ENCODE measurements around the gene YAP1. TPM values are rescaled to one million over a fixed set of nuclear protein-coding genes. Genes with fewer than 3 reads are reported as not detected.

The YAP1 gene
- polyA plus RNA-seq, 1 donor from 2014 or later, result 0.46 TPM

- H3K79me2 ChIP-seq (replicated peaks; ENCODE audit: insufficient read depth, low read length), result peaks cover 3% of the 10 kb centered on the region
Observed at GRCh38 chr11:102154806-102155205, 44.6 kb downstream of the YAP1 start.

GRCh38 chr11:102155676-102156075, 45.4 kb downstream of the YAP1 start:
- no peak overlapping the region for H3K4me2 ChIP-seq (ENCODE audit: low read length)
- no peaks in the 10 kb centered on the region for H3K9me2 ChIP-seq (ENCODE audit: insufficient read depth, low read length)
- no peak for TF ChIP-seq EP300 (conservative IDR thresholded peaks at IDR 0.05; ENCODE audit: poor library complexity, severe bottlenecking)
- TF ChIP-seq MXI1 (conservative IDR thresholded peaks at IDR 0.05; ENCODE audit: poor library complexity, severe bottlenecking), result no peak
- TF ChIP-seq TAF1 (IDR thresholded peaks at IDR 0.05; ENCODE audit: low read depth), result no peak
- no peak for TF ChIP-seq EZH2 (IDR thresholded peaks at IDR 0.05; ENCODE audit: borderline replicate concordance, insufficient read depth, low read length, poor library complexity, severe bottlenecking)
- TF ChIP-seq CTCF (IDR thresholded peaks at IDR 0.05; ENCODE audit: poor library complexity, severe bottlenecking), result no peak
- TF ChIP-seq POLR2AphosphoS5 (IDR thresholded peaks at IDR 0.05), result no peak
- no peak for TF ChIP-seq SMC3 (conservative IDR thresholded peaks at IDR 0.05; ENCODE audit: poor library complexity)
- no peak for TF ChIP-seq REST (IDR thresholded peaks at IDR 0.05; ENCODE audit: borderline replicate concordance)
- no peak for TF ChIP-seq RAD21 (conservative IDR thresholded peaks at IDR 0.05)
- H3K9ac ChIP-seq (ENCODE audit: low read length), result no peak overlapping the region
- H3K9me3 ChIP-seq (ENCODE audit: low read length), result no peaks in the 10 kb centered on the region
- H3K27ac ChIP-seq (ENCODE audit: low read length), result no peak overlapping the region
- no peak overlapping the region for H2AFZ ChIP-seq (ENCODE audit: low read depth, low read length)
- no peaks in the 10 kb centered on the region for H3F3A ChIP-seq (ENCODE audit: insufficient read depth, low read length, poor library complexity, severe bottlenecking)
- H3K4me3 ChIP-seq (ENCODE audit: low read length), result no peak overlapping the region
- H4K20me1 ChIP-seq (ENCODE audit: insufficient read depth), result no peaks in the 10 kb centered on the region
- H3K27me3 ChIP-seq (ENCODE audit: insufficient read depth, low read depth, low read length), result no peaks in the 10 kb centered on the region
- no peaks in the 10 kb centered on the region for H3K36me3 ChIP-seq (ENCODE audit: insufficient read depth, low read length)
- H3K79me2 ChIP-seq (replicated peaks; ENCODE audit: insufficient read depth, low read length), result peaks cover 3% of the 10 kb centered on the region

More at GRCh38 chr11:102154806-102155205, 44.6 kb downstream of the YAP1 start:
- Histone ChIP-seq H3K9me3 (ENCODE audit: low read length) (no peaks in the 10 kb centered on the region), H3K4me2 (ENCODE audit: low read length) (no peak overlapping the region), H3F3A (ENCODE audit: insufficient read depth, low read length, poor library complexity, severe bottlenecking) (no peaks in the 10 kb centered on the region), H3K9ac (ENCODE audit: low read length) (no peak overlapping the region), H3K27me3 (ENCODE audit: insufficient read depth, low read depth, low read length) (no peaks in the 10 kb centered on the region), H3K4me3 (ENCODE audit: low read length) (no peak overlapping the region), H2AFZ (ENCODE audit: low read depth, low read length) (no peak overlapping the region), H3K9me2 (ENCODE audit: insufficient read depth, low read length) (no peaks in the 10 kb centered on the region), H3K36me3 (ENCODE audit: insufficient read depth, low read length) (no peaks in the 10 kb centered on the region), H4K20me1 (ENCODE audit: insufficient read depth) (no peaks in the 10 kb centered on the region), H3K27ac (ENCODE audit: low read length) (no peak overlapping the region)
- no peak for TF ChIP-seq TAF1 (IDR thresholded peaks at IDR 0.05; ENCODE audit: low read depth)
- no peak for TF ChIP-seq EZH2 (IDR thresholded peaks at IDR 0.05; ENCODE audit: borderline replicate concordance, insufficient read depth, low read length, poor library complexity, severe bottlenecking)
- no peak for TF ChIP-seq MXI1 (conservative IDR thresholded peaks at IDR 0.05; ENCODE audit: poor library complexity, severe bottlenecking)
